NCI-H2227 (cell line): ENCODE data around the gene MDFI.

Experiments
- DNase-seq: peaks from one replicate; lab custom pipeline; 2025; ENCODE audit not compliant: unreplicated experiment; lab: John Stamatoyannopoulos, UW

Gene MDFI

GRCh38 chr6:41672016-41672415 is 33.7 kb downstream of the MDFI start:
- DNase-seq, result no peak

- DNase-seq, result no peak
Measured at GRCh38 chr6:41672816-41673703, 34.8 kb downstream of the MDFI start.

- DNase-seq, result no peak
Measured at GRCh38 chr6:41673704-41674000, 35.4 kb downstream of the MDFI start.

GRCh38 chr6:41674231-41675000 is 36.1 kb downstream of the MDFI start:
- no peak for DNase-seq

GRCh38 chr6:41675176-41675775 is 37.0 kb downstream of the MDFI start:
- DNase-seq, result peak; percentile 35

- no peak for DNase-seq
Measured at GRCh38 chr6:41675992-41676391, 37.7 kb downstream of the MDFI start.

GRCh38 chr6:41676431-41676830 is 38.2 kb downstream of the MDFI start:
- DNase-seq, result peak; percentile 33

- peak; percentile 78 for DNase-seq
Measured at GRCh38 chr6:41677124-41677921, 39.1 kb downstream of the MDFI start.

- no peak for DNase-seq
Measured at GRCh38 chr6:41678511-41679084, 40.3 kb downstream of the MDFI start.

GRCh38 chr6:41679696-41680095 is 41.4 kb downstream of the MDFI start:
- no peak for DNase-seq

- peak; percentile 22 for DNase-seq
Measured at GRCh38 chr6:41680182-41680965, 42.1 kb downstream of the MDFI start.

GRCh38 chr6:41682056-41682477 is 43.8 kb downstream of the MDFI start:
- peak; percentile 84 for DNase-seq

- peak; percentile 42 for DNase-seq
Measured at GRCh38 chr6:41682497-41683272, 44.4 kb downstream of the MDFI start.

GRCh38 chr6:41683273-41683522 is 44.9 kb downstream of the MDFI start:
- no peak for DNase-seq

- DNase-seq, result peak; percentile 82
Measured at GRCh38 chr6:41683523-41684310, 45.4 kb downstream of the MDFI start.

GRCh38 chr6:41684311-41685180 is 46.3 kb downstream of the MDFI start:
- no peak for DNase-seq

- DNase-seq, result no peak
Measured at GRCh38 chr6:41685641-41686380, 47.5 kb downstream of the MDFI start.
